ENCODE data around the gene FBXO42.

DNA sequence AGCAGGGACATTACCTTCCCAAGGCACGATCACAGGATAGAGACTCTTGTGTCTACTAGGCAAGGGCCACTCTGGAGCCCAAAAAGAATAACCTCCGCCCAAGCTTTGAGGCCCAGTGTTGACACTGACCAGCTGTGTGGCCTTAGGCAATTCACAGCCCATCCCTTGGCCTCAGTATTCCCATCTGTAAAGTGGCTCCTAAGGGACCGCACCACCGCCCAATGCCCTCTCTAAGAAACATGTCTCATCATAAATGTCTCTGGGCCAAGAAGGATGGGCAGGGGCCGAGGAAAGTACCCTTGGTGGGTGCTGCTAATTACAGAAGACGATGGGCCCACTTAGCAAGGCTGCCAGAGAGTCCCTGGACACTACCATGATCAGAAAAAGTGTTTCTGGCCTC is 140.5 kb downstream of the FBXO42 start:
- TF ChIP-seq EZH2phosphoT487 (IDR thresholded peaks at IDR 0.05; ENCODE audit: unreplicated experiment) (no peak), EZH2 (IDR thresholded peaks at IDR 0.05; ENCODE audit: low read depth, unreplicated experiment) (no peak), JUNB (IDR thresholded peaks at IDR 0.05; ENCODE audit: unreplicated experiment) (no peak), STAT1 (IDR thresholded peaks at IDR 0.05; ENCODE audit: unreplicated experiment) (no peak), POLR2AphosphoS5 (IDR thresholded peaks at IDR 0.05; ENCODE audit: low read depth) (no peak), CREB1 (CRISPR knock-in tag; IDR thresholded peaks at IDR 0.05; ENCODE audit: low read depth) (no peak), ZNF331 (CRISPR knock-in tag; IDR thresholded peaks at IDR 0.05; ENCODE audit: low read depth) (no peak)
- TF ChIP-seq, protein P1, sequence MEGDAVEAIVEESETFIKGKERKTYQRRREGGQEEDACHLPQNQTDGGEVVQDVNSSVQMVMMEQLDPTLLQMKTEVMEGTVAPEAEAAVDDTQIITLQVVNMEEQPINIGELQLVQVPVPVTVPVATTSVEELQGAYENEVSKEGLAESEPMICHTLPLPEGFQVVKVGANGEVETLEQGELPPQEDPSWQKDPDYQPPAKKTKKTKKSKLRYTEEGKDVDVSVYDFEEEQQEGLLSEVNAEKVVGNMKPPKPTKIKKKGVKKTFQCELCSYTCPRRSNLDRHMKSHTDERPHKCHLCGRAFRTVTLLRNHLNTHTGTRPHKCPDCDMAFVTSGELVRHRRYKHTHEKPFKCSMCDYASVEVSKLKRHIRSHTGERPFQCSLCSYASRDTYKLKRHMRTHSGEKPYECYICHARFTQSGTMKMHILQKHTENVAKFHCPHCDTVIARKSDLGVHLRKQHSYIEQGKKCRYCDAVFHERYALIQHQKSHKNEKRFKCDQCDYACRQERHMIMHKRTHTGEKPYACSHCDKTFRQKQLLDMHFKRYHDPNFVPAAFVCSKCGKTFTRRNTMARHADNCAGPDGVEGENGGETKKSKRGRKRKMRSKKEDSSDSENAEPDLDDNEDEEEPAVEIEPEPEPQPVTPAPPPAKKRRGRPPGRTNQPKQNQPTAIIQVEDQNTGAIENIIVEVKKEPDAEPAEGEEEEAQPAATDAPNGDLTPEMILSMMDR (conservative IDR thresholded peaks at IDR 0.05; ENCODE audit: low read depth in 2 of 2) = no peak
- TF ChIP-seq, protein P2, sequence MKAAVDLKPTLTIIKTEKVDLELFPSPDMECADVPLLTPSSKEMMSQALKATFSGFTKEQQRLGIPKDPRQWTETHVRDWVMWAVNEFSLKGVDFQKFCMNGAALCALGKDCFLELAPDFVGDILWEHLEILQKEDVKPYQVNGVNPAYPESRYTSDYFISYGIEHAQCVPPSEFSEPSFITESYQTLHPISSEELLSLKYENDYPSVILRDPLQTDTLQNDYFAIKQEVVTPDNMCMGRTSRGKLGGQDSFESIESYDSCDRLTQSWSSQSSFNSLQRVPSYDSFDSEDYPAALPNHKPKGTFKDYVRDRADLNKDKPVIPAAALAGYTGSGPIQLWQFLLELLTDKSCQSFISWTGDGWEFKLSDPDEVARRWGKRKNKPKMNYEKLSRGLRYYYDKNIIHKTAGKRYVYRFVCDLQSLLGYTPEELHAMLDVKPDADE (IDR thresholded peaks at IDR 0.05) = no peak
- TF ChIP-seq, protein P3, sequence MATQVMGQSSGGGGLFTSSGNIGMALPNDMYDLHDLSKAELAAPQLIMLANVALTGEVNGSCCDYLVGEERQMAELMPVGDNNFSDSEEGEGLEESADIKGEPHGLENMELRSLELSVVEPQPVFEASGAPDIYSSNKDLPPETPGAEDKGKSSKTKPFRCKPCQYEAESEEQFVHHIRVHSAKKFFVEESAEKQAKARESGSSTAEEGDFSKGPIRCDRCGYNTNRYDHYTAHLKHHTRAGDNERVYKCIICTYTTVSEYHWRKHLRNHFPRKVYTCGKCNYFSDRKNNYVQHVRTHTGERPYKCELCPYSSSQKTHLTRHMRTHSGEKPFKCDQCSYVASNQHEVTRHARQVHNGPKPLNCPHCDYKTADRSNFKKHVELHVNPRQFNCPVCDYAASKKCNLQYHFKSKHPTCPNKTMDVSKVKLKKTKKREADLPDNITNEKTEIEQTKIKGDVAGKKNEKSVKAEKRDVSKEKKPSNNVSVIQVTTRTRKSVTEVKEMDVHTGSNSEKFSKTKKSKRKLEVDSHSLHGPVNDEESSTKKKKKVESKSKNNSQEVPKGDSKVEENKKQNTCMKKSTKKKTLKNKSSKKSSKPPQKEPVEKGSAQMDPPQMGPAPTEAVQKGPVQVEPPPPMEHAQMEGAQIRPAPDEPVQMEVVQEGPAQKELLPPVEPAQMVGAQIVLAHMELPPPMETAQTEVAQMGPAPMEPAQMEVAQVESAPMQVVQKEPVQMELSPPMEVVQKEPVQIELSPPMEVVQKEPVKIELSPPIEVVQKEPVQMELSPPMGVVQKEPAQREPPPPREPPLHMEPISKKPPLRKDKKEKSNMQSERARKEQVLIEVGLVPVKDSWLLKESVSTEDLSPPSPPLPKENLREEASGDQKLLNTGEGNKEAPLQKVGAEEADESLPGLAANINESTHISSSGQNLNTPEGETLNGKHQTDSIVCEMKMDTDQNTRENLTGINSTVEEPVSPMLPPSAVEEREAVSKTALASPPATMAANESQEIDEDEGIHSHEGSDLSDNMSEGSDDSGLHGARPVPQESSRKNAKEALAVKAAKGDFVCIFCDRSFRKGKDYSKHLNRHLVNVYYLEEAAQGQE (IDR thresholded peaks at IDR 0.05; ENCODE audit: unreplicated experiment) = no peak
- TF ChIP-seq, protein P4, sequence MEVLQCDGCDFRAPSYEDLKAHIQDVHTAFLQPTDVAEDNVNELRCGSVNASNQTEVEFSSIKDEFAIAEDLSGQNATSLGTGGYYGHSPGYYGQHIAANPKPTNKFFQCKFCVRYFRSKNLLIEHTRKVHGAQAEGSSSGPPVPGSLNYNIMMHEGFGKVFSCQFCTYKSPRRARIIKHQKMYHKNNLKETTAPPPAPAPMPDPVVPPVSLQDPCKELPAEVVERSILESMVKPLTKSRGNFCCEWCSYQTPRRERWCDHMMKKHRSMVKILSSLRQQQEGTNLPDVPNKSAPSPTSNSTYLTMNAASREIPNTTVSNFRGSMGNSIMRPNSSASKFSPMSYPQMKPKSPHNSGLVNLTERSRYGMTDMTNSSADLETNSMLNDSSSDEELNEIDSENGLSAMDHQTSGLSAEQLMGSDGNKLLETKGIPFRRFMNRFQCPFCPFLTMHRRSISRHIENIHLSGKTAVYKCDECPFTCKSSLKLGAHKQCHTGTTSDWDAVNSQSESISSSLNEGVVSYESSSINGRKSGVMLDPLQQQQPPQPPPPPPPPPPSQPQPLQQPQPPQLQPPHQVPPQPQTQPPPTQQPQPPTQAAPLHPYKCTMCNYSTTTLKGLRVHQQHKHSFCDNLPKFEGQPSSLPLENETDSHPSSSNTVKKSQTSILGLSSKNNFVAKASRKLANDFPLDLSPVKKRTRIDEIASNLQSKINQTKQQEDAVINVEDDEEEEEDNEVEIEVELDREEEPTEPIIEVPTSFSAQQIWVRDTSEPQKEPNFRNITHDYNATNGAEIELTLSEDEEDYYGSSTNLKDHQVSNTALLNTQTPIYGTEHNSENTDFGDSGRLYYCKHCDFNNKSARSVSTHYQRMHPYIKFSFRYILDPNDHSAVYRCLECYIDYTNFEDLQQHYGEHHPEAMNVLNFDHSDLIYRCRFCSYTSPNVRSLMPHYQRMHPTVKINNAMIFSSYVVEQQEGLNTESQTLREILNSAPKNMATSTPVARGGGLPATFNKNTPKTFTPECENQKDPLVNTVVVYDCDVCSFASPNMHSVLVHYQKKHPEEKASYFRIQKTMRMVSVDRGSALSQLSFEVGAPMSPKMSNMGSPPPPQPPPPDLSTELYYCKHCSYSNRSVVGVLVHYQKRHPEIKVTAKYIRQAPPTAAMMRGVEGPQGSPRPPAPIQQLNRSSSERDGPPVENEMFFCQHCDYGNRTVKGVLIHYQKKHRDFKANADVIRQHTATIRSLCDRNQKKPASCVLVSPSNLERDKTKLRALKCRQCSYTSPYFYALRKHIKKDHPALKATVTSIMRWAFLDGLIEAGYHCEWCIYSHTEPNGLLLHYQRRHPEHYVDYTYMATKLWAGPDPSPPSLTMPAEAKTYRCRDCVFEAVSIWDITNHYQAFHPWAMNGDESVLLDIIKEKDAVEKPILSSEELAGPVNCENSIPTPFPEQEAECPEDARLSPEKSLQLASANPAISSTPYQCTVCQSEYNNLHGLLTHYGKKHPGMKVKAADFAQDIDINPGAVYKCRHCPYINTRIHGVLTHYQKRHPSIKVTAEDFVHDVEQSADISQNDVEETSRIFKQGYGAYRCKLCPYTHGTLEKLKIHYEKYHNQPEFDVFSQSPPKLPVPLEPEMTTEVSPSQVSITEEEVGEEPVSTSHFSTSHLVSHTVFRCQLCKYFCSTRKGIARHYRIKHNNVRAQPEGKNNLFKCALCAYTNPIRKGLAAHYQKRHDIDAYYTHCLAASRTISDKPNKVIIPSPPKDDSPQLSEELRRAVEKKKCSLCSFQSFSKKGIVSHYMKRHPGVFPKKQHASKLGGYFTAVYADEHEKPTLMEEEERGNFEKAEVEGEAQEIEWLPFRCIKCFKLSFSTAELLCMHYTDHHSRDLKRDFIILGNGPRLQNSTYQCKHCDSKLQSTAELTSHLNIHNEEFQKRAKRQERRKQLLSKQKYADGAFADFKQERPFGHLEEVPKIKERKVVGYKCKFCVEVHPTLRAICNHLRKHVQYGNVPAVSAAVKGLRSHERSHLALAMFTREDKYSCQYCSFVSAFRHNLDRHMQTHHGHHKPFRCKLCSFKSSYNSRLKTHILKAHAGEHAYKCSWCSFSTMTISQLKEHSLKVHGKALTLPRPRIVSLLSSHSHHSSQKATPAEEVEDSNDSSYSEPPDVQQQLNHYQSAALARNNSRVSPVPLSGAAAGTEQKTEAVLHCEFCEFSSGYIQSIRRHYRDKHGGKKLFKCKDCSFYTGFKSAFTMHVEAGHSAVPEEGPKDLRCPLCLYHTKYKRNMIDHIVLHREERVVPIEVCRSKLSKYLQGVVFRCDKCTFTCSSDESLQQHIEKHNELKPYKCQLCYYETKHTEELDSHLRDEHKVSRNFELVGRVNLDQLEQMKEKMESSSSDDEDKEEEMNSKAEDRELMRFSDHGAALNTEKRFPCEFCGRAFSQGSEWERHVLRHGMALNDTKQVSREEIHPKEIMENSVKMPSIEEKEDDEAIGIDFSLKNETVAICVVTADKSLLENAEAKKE (CRISPR knock-in tag; IDR thresholded peaks at IDR 0.05) = no peak
